Lower lobe of right lung (tissue), 2 donors: ENCODE measurements around the gene CFAP77. TPM values are rescaled to one million over a fixed set of nuclear protein-coding genes. Genes with fewer than 3 reads are reported as not detected.

Experiments
- ATAC-seq, 2 donors: fragments of 200-7000 bp; cut with Tn5 transposase; one replicate each; pipeline ENCODE4 v1.9.1; 2020 to 2022; ENCODE audit warnings: mild to moderate bottlenecking in 2 of 2, moderate library complexity in 2 of 2
- DNase-seq: peaks from one replicate; pipeline ENCODE4 v3.0.0-alpha.2; 2020
- H3K27ac ChIP-seq: fragments of 200-600 bp; one replicate; pipeline ENCODE4 v1.8.0; 2022
- H3K27me3 ChIP-seq: fragments of 200-600 bp; one replicate; pipeline ENCODE4 v1.8.0; 2022; ENCODE audit warnings: low read depth
- H3K36me3 ChIP-seq: fragments of 200-600 bp; one replicate; pipeline ENCODE4 v1.8.0; 2022; ENCODE audit warnings: mild to moderate bottlenecking
- H3K4me1 ChIP-seq: fragments of 200-600 bp; one replicate; pipeline ENCODE4 v1.8.0; 2022
- H3K4me3 ChIP-seq: fragments of 200-600 bp; one replicate; pipeline ENCODE4 v1.8.0; 2022; ENCODE audit warnings: mild to moderate bottlenecking
- H3K9me3 ChIP-seq: fragments of 200-600 bp; one replicate; pipeline ENCODE4 v1.8.0; 2022
- CTCF ChIP-seq: fragments of 200-600 bp; IDR thresholded peaks from one replicate; pipeline ENCODE4 v1.8.0; 2022; ENCODE audit warnings: antibody characterized with exemption, mild to moderate bottlenecking
- intact Hi-C: fragments of 100-400 bp; cut with DNase I; formaldehyde crosslinking; loops from one replicate; pipeline ENCODE4 v1.11.0; 2022
- total RNA-seq: library from RNA; stranded (reverse); fragmentation: NEBNext Ultra II Directional; extraction: Animal tissue kit (Norgen Biotek cat#: 25700); gene quantifications from one replicate; pipeline ENCODE4 v1.2.1, GENCODE V29; 2021
- donor health status: DM: no; HTN: yes; CAD: no; lungs with severe emphysema.

The CFAP77 gene
- total RNA-seq, 1 donor from 2014 or later = 3.7 TPM

GRCh38 chr9:132585954-132586829 is 176.2 kb downstream of the CFAP77 start:
- H3K27me3 ChIP-seq = peaks cover 99% of the 10 kb centered on the region
- intact Hi-C loops = no loop called here
- no peak overlapping the region for H3K4me3 ChIP-seq
- H3K4me1 ChIP-seq = peaks cover 8% of the 10 kb centered on the region
- no peak for DNase-seq
- no peak for ATAC-seq
- no peak for TF ChIP-seq CTCF
- H3K27ac ChIP-seq = no peak overlapping the region
- H3K9me3 ChIP-seq = no peaks in the 10 kb centered on the region
- H3K36me3 ChIP-seq = no peaks in the 10 kb centered on the region

DNA sequence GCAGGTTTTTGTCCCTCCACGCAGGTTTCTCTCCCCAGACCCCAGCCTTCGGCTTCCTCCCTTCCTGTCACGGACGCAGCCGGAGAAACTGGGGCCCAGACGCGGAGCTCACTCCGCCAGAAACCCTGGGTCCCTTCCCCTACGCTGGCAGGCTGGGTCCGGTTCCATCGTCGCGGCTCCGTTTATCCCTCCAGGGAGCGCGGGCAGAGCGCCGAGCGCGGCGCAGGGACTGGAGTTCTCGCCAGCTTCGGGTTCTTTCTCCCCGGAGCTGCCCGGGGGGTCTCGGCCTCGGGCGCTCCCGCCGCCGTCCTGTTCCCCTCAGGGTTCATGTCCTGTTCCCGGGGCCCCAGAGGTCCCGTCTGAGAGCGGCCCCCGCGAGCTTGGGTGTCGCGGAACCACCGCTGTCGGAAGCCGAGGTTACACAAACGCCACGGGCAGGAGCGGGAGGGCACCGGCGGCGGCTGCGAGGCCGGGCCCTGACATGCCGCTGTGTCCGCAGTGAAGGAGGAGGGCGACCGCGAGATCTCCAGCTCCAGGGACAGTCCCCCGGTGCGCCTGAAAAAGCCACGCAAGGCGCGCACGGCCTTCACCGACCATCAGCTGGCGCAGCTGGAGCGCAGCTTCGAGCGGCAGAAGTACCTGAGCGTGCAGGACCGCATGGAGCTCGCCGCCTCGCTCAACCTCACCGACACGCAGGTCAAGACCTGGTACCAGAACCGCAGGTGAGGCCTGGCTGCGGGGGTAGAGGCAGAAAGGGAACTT is 177.0 kb downstream of the CFAP77 start:
- peaks cover 100% of the 10 kb centered on the region for H3K27me3 ChIP-seq
- H3K4me3 ChIP-seq = no peak overlapping the region
- no peak for ATAC-seq
- TF ChIP-seq CTCF = no peak
- no peaks in the 10 kb centered on the region for H3K9me3 ChIP-seq
- no peak for DNase-seq
- peaks cover 2% of the 10 kb centered on the region for H3K4me1 ChIP-seq
- no peak overlapping the region for H3K27ac ChIP-seq
- intact Hi-C loops = no loop called here
- no peaks in the 10 kb centered on the region for H3K36me3 ChIP-seq

GRCh38 chr9:132587592-132587955 is 177.6 kb downstream of the CFAP77 start:
- no peak for TF ChIP-seq CTCF
- ATAC-seq (no peak), DNase-seq (no peak)
- Histone ChIP-seq H3K27me3 (peaks cover 100% of the 10 kb centered on the region), H3K4me1 (no peaks in the 10 kb centered on the region), H3K27ac (no peak overlapping the region), H3K4me3 (no peak overlapping the region), H3K36me3 (no peaks in the 10 kb centered on the region), H3K9me3 (no peaks in the 10 kb centered on the region)
- intact Hi-C loops = no loop called here

- DNase-seq = no peak
- TF ChIP-seq CTCF = no peak
- H3K27me3 ChIP-seq = peaks cover 96% of the 10 kb centered on the region
- intact Hi-C loops = no loop called here
- H3K9me3 ChIP-seq = no peaks in the 10 kb centered on the region
- H3K36me3 ChIP-seq = no peaks in the 10 kb centered on the region
- no peak for ATAC-seq
- no peaks in the 10 kb centered on the region for H3K4me1 ChIP-seq
- no peak overlapping the region for H3K27ac ChIP-seq
- H3K4me3 ChIP-seq = no peak overlapping the region
Observed at GRCh38 chr9:132588098-132588497, 178.1 kb downstream of the CFAP77 start.

DNA sequence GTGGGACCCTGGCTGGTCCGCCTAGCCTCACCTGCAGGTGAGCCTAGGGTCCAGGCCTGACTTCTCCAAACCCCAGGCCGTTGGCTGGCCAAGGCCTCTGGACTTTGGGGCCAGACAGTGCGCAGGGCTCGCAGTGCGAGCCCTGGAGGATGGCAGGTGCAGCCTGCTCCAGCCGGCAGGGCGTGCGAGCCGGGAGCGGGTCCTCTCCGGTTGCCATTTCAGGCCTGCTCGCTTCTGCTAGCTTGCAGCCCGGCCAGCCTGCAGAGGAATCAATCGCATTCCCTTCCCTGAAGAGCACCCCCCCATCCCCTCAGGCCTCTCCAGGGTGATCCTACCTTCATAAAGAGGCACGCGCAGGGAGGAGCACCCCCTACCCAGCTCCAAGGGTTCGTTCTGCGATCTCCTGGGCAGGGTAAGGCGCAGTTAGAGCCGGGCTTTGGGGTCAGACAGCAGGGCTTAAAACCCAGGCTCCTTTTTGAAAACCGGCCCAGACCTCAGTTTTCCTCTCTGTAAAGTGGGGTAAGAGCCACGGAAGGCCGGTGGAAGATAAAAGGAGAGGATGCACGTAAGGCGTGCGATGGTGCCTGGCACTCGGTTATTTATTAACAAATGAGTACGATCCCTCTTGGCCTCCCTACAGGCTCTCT is 178.6 kb downstream of the CFAP77 start:
- Histone ChIP-seq H3K4me1 (no peaks in the 10 kb centered on the region), H3K36me3 (no peaks in the 10 kb centered on the region), H3K27me3 (peaks cover 90% of the 10 kb centered on the region), H3K27ac (no peak overlapping the region), H3K4me3 (no peak overlapping the region), H3K9me3 (no peaks in the 10 kb centered on the region)
- no peak for ATAC-seq
- DNase-seq = no peak
- intact Hi-C loops = no loop called here
- TF ChIP-seq CTCF = no peak
